Common myeloid progenitor, CD34-positive (primary cell): ENCODE measurements around the gene PTMA.

Experiments used
- CTCF ChIA-PET: fragments of 350-600 bp; sonication (Branson Sonifier 250); formaldehyde crosslinking; loops from one replicate; lab custom pipeline; 2021; ENCODE audit warnings: antibody characterized with exemption; lab: Charles Lee
- POLR2A ChIA-PET: fragments of 350-600 bp; sonication (Branson Sonifier 250); formaldehyde crosslinking; loops from one replicate; lab custom pipeline; 2021; ENCODE audit warnings: antibody characterized with exemption; lab: Charles Lee
- DNase-seq, 3 donors: peaks; one replicate each; pipeline versions ENCODE4 v3.0.0 to v3.0.0-alpha.2; 2013
- H3K27ac ChIP-seq, 2 experiments: 1 replicate in 1 of 2; 2 replicates in 1 of 2; pipeline ENCODE4 v1.7.0; 2013; ENCODE audit warnings: inconsistent platforms in 2 of 2, low read length in 2 of 2, mild to moderate bottlenecking in 2 of 2, low read depth in 1 of 2, moderate library complexity in 1 of 2; ENCODE audit not compliant: severe bottlenecking in 2 of 2, insufficient read depth in 1 of 2, poor library complexity in 1 of 2
- H3K27me3 ChIP-seq, 5 experiments: replicated peaks in 2 of 5; 1 replicate in 3 of 5; 2 replicates in 2 of 5; pipeline versions ENCODE4 v1.6.1 to v1.7.0; 2013; ENCODE audit warnings: low read length in 4 of 5, mild to moderate bottlenecking in 2 of 5, moderate library complexity in 2 of 5, inconsistent platforms in 1 of 5; ENCODE audit not compliant: insufficient read depth in 5 of 5, control insufficient read depth in 4 of 5
- H3K36me3 ChIP-seq, 4 experiments: 1 replicate in 2 of 4; 2 replicates in 2 of 4; pipeline versions ENCODE4 v1.6.1 to v1.7.0; 2013; ENCODE audit warnings: low read length in 3 of 4, control low read depth in 1 of 4, mild to moderate bottlenecking in 1 of 4; ENCODE audit not compliant: control insufficient read depth in 4 of 4, insufficient read depth in 4 of 4
- H3K4me1 ChIP-seq, 4 experiments: 1 replicate in 3 of 4; 2 replicates in 1 of 4; pipeline versions ENCODE4 v1.6.1 to v1.7.1; 2013; ENCODE audit warnings: low read length in 3 of 4, mild to moderate bottlenecking in 3 of 4, control low read depth in 1 of 4, inconsistent platforms in 1 of 4, moderate library complexity in 1 of 4; ENCODE audit not compliant: control insufficient read depth in 4 of 4, insufficient read depth in 4 of 4; ENCODE audit errors: control extremely low read depth in 1 of 4
- H3K4me3 ChIP-seq, 7 experiments: 1 replicate in 4 of 7; 2 replicates in 3 of 7; pipeline versions ENCODE4 v1.5.1 to v1.7.0; 2013; ENCODE audit warnings: mild to moderate bottlenecking in 7 of 7, low read length in 6 of 7, moderate library complexity in 6 of 7, inconsistent platforms in 2 of 7, low read depth in 2 of 7, control low read depth in 1 of 7; ENCODE audit not compliant: insufficient read depth in 4 of 7, control insufficient read depth in 1 of 7; ENCODE audit errors: extremely low read depth in 1 of 7
- H3K9me3 ChIP-seq, 5 experiments: 1 replicate in 4 of 5; 2 replicates in 1 of 5; pipeline versions ENCODE4 v1.6.1 to v1.7.1; 2013; ENCODE audit warnings: low read length in 4 of 5, mild to moderate bottlenecking in 2 of 5, inconsistent platforms in 1 of 5, low read depth in 1 of 5, moderate library complexity in 1 of 5; ENCODE audit not compliant: control insufficient read depth in 4 of 5, insufficient read depth in 2 of 5; ENCODE audit errors: control extremely low read depth in 1 of 5
- whole genome bisulfite sequencing: methylation state at CpG from one replicate; pipeline ENCODE4 v1.1.5; 2013; ENCODE audit not compliant: insufficient coverage; 5-methylcytosine and 5-hydroxymethylcytosine counted together

PTMA gene

DNA sequence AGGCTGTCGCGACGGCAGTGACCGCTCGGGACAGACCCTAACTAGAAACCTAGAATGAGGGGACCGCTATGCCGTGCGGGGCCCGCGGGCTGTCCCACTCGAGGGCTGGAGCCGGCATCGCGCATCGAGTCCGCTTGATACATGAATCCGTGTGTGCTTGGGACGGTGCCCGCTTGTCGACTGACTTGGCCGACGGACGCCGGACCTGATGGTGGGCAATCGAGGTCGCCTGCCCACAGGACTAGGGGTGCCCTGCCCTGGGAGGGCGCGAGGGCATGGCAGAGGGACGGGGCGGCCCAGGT is 749 bp upstream of the PTMA start:
- Histone ChIP-seq H3K27me3 (no peaks in the 10 kb centered on the region), H3K9me3 (no peaks in the 10 kb centered on the region), H3K4me3 (peak overlapping the region; percentile 74 to 97 (median 86)), H3K4me1 (peaks cover 8 to 43% (median 37%) of the 10 kb centered on the region in 4 experiments), H3K36me3 (peaks cover 0 to 24% (median 14%) of the 10 kb centered on the region in 4 experiments), H3K27ac (peak overlapping the region; percentile 100)
- 3% methylated on average over 30 of the region's 30 CpGs for WGBS
- ChIA-PET CTCF (interaction anchor here (1.3 to 11.6 kb wide), 7 partner anchors 9 to 95 kb away, joined by 4 to 191 read pairs (median 8); no protein-coding TSS in a partner anchor), POLR2A (interaction anchor here (0.8 to 3.1 kb wide), 7 partner anchors 25 to 94 kb away, joined by 4 to 21 read pairs (median 6); no protein-coding TSS in a partner anchor)
- DNase-seq = peak in 2 of 3 donors; percentile 73 to 79

DNA sequence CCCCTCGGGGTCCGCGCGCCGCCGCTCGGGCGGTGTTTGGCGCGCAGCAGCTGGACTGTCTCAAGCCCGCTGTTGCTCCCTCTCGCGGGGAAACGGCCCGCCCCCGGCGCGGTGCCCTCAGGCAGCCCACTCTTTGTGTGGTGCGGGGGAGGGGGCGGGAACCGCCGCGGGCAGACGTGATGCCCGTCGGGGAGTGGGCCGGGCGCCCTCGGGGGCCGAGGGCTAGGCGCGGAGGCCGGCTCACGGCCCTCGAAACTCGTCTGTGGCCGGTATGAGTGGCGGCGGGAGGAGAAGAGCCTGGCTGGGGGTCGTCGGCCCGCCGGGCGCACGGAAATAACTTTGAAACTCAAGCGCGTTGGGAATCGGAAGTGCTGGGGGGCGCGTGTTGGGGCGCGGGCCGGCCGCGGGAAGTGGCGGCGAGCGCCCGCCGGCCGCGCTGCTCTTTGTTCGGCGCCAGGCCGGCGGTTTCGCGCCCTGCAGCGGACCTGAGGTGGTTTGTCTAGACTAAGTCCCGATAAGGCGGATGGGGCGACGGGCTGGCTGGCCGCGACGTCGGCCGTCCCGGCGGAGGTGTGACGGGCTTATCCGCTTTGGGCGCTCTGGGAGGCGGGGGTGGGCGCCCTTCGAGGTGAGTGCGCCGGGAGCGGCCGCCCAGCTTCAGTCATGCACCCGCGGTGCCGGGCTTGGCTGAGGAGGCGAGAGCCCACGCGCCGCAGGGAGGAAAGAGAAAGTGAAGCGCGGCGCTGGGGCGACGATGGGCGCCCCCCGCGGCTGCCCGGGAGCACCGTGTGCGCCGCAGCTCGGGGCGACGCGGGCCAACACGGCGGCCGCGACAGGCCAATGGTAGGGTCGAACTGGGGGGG is 679 bp downstream of the PTMA start:
- ChIA-PET POLR2A (interaction anchor here (0.6 to 3.1 kb wide), 12 partner anchors 19 to 95 kb away, joined by 3 to 21 read pairs (median 6); no protein-coding TSS in a partner anchor), CTCF (interaction anchor here (1.3 to 11.6 kb wide), 3 partner anchors 20 to 34 kb away, joined by 5 to 191 read pairs (median 51); no protein-coding TSS in a partner anchor)
- Histone ChIP-seq H3K27me3 (no peaks in the 10 kb centered on the region), H3K27ac (peak overlapping the region; percentile 88 to 93), H3K36me3 (peaks cover 0 to 31% (median 17%) of the 10 kb centered on the region in 4 experiments), H3K4me1 (peaks cover 8 to 49% (median 44%) of the 10 kb centered on the region in 4 experiments), H3K9me3 (no peaks in the 10 kb centered on the region), H3K4me3 (peak overlapping the region; percentile 83 to 96 (median 91))
- WGBS = under 1% methylated on average over 92 of the region's 118 CpGs
- peak in 2 of 3 donors; percentile 53 to 60 for DNase-seq

DNA sequence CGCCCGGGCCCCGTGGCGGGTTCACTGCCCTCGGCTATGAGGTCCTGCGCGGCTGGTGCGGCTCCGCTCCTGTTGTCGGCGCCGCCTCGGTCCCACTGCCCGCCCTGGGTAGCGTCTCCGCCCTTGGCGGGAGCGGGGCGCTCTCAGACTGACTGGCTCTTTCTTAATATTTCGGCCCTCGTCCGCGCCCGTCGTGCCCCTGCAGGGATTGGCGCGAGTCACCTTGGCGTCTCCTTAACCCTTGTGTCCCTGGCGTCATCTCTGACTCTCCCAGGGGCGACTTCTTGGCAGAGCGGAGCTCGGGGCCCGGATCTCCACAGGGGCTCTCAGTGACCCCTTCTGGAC is 1.3 kb downstream of the PTMA start:
- 0% methylated on average over 33 of the region's 33 CpGs for WGBS

DNA sequence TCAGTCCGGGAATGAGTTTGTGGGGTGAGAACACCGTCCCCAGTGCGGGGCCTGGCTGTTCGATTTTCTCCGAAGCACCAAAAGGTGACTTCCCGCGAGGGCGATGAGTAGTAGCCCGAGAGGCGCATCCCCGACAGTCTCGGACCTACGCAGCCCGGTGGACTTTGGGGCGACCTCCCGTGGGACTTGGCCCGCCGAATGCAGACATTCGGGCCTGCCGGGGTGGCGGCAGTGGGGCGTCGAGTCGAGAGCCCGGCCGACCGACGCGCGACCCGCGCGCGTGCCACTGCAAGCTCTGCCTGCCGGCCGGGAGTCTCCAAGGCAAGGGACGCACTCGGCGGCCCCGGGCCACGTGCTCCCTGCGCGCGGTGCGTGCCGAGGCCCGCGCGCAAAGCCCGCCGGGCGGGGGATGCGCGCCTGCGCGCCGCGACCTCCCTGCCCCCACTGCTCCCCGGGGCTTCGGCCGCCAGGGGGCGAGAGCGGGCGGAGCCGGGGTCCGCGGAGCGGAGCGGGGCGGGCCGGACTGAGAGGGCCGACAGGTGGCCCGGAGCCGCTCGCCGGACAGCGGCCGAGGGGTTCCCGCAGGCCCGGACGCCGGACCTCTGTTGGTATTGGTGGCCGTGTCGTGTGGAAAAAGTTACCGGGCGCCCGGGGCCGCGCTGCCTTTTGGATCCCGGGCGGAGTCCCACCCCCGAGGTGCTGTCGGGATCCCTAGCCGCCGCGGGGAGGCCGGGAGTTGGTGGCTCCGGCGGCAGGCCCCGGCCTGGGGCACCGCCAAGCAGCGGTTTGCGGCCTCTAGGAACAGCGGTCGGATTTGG is 1.9 kb downstream of the PTMA start:
- peaks cover 8 to 56% (median 45%) of the 10 kb centered on the region in 4 experiments for H3K4me1 ChIP-seq
- H3K27me3 ChIP-seq = no peaks in the 10 kb centered on the region
- ChIA-PET CTCF (interaction anchor here (1.3 to 11.6 kb wide), 3 partner anchors 21 to 35 kb away, joined by 5 to 191 read pairs (median 51); no protein-coding TSS in a partner anchor), POLR2A (interaction anchor here (1.0 to 3.1 kb wide), 6 partner anchors 23 to 96 kb away, joined by 3 to 21 read pairs (median 4); no protein-coding TSS in a partner anchor)
- peak overlapping the region; percentile 88 to 93 for H3K27ac ChIP-seq
- H3K4me3 ChIP-seq = peak overlapping the region; percentile 83 to 96 (median 91)
- H3K36me3 ChIP-seq = peaks cover 0 to 38% (median 20%) of the 10 kb centered on the region in 4 experiments
- WGBS = under 1% methylated on average over 101 of the region's 105 CpGs
- DNase-seq = peak; percentile 79 to 89 (median 89)
- H3K9me3 ChIP-seq = no peaks in the 10 kb centered on the region

More for the DNA sequence above, 1.3 kb downstream of the PTMA start:
- peak overlapping the region; percentile 88 to 93 for H3K27ac ChIP-seq
- ChIA-PET POLR2A (interaction anchor here (1.0 to 3.1 kb wide), 6 partner anchors 22 to 96 kb away, joined by 3 to 21 read pairs (median 4); no protein-coding TSS in a partner anchor), CTCF (interaction anchor here (1.3 to 11.6 kb wide), 3 partner anchors 21 to 35 kb away, joined by 5 to 191 read pairs (median 51); no protein-coding TSS in a partner anchor)
- H3K36me3 ChIP-seq = peaks cover 0 to 37% (median 20%) of the 10 kb centered on the region in 4 experiments
- H3K4me3 ChIP-seq = peak overlapping the region; percentile 83 to 96 (median 91)
- H3K4me1 ChIP-seq = peaks cover 8 to 55% (median 46%) of the 10 kb centered on the region in 4 experiments
- peak in 2 of 3 donors; percentile 35 to 41 for DNase-seq
- H3K9me3 ChIP-seq = no peaks in the 10 kb centered on the region
- no peaks in the 10 kb centered on the region for H3K27me3 ChIP-seq

DNA sequence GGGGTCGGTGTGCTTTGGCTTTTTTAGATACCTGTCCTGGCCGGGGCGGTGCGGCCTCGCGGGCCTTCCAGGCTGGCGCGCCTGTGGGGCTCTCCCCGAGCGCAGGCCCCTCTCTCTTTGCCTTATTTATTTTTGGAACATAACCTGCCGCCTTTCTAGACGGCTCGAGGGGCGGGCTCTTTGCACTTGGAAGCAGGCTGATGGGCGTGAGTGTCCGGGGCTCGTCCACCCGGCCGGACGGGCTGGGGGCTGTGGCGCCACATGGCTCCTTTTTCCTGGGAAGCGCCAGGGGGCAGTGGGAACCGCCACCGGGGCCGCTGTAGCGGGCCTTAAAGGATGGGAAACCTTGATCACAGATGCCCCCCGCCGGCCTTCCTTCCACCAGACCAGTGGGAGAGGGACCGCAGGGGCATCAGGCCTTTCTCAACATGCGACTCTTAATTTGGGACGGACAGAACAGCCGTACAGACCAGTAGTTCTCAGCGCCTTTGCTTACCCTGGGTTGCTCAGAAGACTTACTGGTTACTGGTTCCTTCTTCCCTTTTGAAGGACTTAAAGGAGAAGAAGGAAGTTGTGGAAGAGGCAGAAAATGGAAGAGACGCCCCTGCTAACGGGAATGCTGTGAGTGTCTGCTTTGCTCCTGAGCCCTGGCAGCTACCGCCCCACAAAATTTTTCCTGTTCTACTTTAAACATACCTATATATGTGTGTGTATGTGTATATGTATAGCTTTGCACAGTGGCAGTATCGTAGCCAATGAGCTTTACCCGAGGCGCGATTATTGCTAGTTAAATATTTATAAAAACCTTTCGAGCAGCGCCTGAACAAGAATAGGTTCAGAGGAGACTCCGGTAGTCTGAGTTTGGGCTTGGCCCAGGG is 2.7 kb downstream of the PTMA start:
- ChIA-PET CTCF (interaction anchor here (0.7 to 10.0 kb wide), 4 partner anchors 31 to 101 kb away, joined by 3 to 417 read pairs (median 90); no protein-coding TSS in a partner anchor), POLR2A (interaction anchor here (0.5 kb wide), 1 partner anchor 12 kb away, joined by 4 read pairs; no protein-coding TSS in a partner anchor)
- 3% methylated on average over 34 of the region's 43 CpGs for WGBS
- H3K4me1 ChIP-seq = peaks cover 8 to 47% (median 41%) of the 10 kb centered on the region in 4 experiments
- peak in 1 of 3 donors; percentile 33 for DNase-seq
- peaks cover 0 to 41% (median 21%) of the 10 kb centered on the region in 4 experiments for H3K36me3 ChIP-seq
- H3K27ac ChIP-seq = peak overlapping the region; percentile 74 to 87
- H3K4me3 ChIP-seq = peak overlapping the region; percentile 77 to 96 (median 91)
- no peaks in the 10 kb centered on the region for H3K9me3 ChIP-seq
- H3K27me3 ChIP-seq = no peaks in the 10 kb centered on the region
